CD4-positive, alpha-beta T cell treated with Interleukin-2 at 100 ng/mL for 4 hours (primary cell): ENCODE measurements around the gene G3BP1.
"Not testable (repeated sequence)": the region's sequence is repeated elsewhere in the genome, so short reads cannot be mapped to it uniquely, and the experiment has no call there.

Experiments used
- DNase-seq: peaks from one replicate; pipeline ENCODE4 v3.0.0-alpha.2; 2020; ENCODE audit warnings: low spot score

G3BP1 gene

GRCh38 chr5:151771259-151772028, at the start of gene G3BP1:
Gene G3BP1 (plus strand): TSS chr5:151771954. CDS start chr5:151786621, 14,667 bp downstream.
- DNase-seq, result peak; percentile 100

GRCh38 chr5:151722546-151722945, 49.2 kb upstream of the G3BP1 start:
- no peak for DNase-seq

GRCh38 chr5:151724360-151724759, 47.4 kb upstream of the G3BP1 start:
- no peak for DNase-seq

- DNase-seq, result not testable (repeated sequence)
Observed at GRCh38 chr5:151729597-151729996, 42.2 kb upstream of the G3BP1 start.

- no peak for DNase-seq
Observed at GRCh38 chr5:151730381-151730780, 41.4 kb upstream of the G3BP1 start.

GRCh38 chr5:151733358-151734063, 38.2 kb upstream of the G3BP1 start:
- no peak for DNase-seq

- no peak for DNase-seq
Observed at GRCh38 chr5:151734064-151734408, 37.7 kb upstream of the G3BP1 start.

GRCh38 chr5:151735646-151736045, 36.1 kb upstream of the G3BP1 start:
- DNase-seq, result no peak

- no peak for DNase-seq
Observed at GRCh38 chr5:151737431-151737830, 34.3 kb upstream of the G3BP1 start.

GRCh38 chr5:151738125-151738848, 33.5 kb upstream of the G3BP1 start:
- no peak for DNase-seq

GRCh38 chr5:151739395-151739794, 32.4 kb upstream of the G3BP1 start:
- no peak for DNase-seq

GRCh38 chr5:151739939-151740335, 31.8 kb upstream of the G3BP1 start:
- DNase-seq, result no peak

GRCh38 chr5:151740336-151740942, 31.3 kb upstream of the G3BP1 start:
- DNase-seq, result peak; percentile 70

- DNase-seq, result no peak
Observed at GRCh38 chr5:151740958-151741373, 30.8 kb upstream of the G3BP1 start.

GRCh38 chr5:151741678-151742423, 29.9 kb upstream of the G3BP1 start:
- DNase-seq, result no peak

- DNase-seq, result no peak
Observed at GRCh38 chr5:151742870-151743294, 28.9 kb upstream of the G3BP1 start.

- no peak for DNase-seq
Observed at GRCh38 chr5:151743530-151743929, 28.2 kb upstream of the G3BP1 start.

GRCh38 chr5:151745071-151745705, 26.6 kb upstream of the G3BP1 start:
- peak; percentile 62 for DNase-seq

- DNase-seq, result no peak
Observed at GRCh38 chr5:151750121-151750520, 21.6 kb upstream of the G3BP1 start.

GRCh38 chr5:151751091-151751490, 20.7 kb upstream of the G3BP1 start:
- DNase-seq, result no peak

- DNase-seq, result no peak
Observed at GRCh38 chr5:151751593-151751992, 20.2 kb upstream of the G3BP1 start.
